Fibroblast of the aortic adventitia (primary cell): ENCODE results near the gene INO80D. TPM values are rescaled to one million over a fixed set of nuclear protein-coding genes. Genes with fewer than 3 reads are reported as not detected.
"Not testable (repeated sequence)": the region's sequence is repeated elsewhere in the genome, so short reads cannot be mapped to it uniquely, and the experiment has no call there.

Source experiments
- DNase-seq: peaks from one replicate; pipeline ENCODE4 v3.0.0-alpha.2; 2010; ENCODE audit warnings: low read depth
- H3K4me3 ChIP-seq: 2 replicates; pipeline ENCODE4 v1.5.1; 2011; ENCODE audit warnings: low read depth, mild to moderate bottlenecking, control low read depth, low read length, moderate library complexity
- CTCF ChIP-seq: IDR thresholded peaks from 2 replicates; pipeline ENCODE4 v1.5.1; 2011; ENCODE audit warnings: mild to moderate bottlenecking, low read length, control low read depth, inconsistent platforms; ENCODE audit not compliant: insufficient read depth
- total RNA-seq: library from RNA; depleted of rRNA; stranded (reverse); fragments of >200 nt; gene quantifications from 2 replicates; pipeline ENCODE4 v1.2.3, GENCODE V29; 2012; ENCODE audit warnings: low replicate concordance

INO80D gene
- 4.7 and 12.0 TPM in 2 replicates for total RNA-seq

- peak; percentile 71 for TF ChIP-seq CTCF
These were observed at the start of gene INO80D for GRCh38 chr2:206085742-206086445. Gene INO80D, minus strand, starts transcription at chr2:206086174. Its CDS starts 23,158 bp downstream, at chr2:206063016.

GRCh38 chr2:206127656-206128055 lies 41.7 kb upstream of the INO80D start:
- DNase-seq, result no peak
- no peak for TF ChIP-seq CTCF
- H3K4me3 ChIP-seq, result no peak overlapping the region

More at GRCh38 chr2:206085742-206086445, at the start of gene INO80D:
- peak within 1 kb of the TSS; percentile 65 for H3K4me3 ChIP-seq
- DNase-seq, result peak; percentile 89

GRCh38 chr2:206125901-206126300 lies 39.9 kb upstream of the INO80D start:
- no peak overlapping the region for H3K4me3 ChIP-seq
- no peak for TF ChIP-seq CTCF
- no peak for DNase-seq

GRCh38 chr2:206122569-206122968 lies 36.6 kb upstream of the INO80D start:
- not testable (repeated sequence) for H3K4me3 ChIP-seq, DNase-seq

GRCh38 chr2:206116278-206116677 lies 30.3 kb upstream of the INO80D start:
- TF ChIP-seq CTCF, result no peak
- DNase-seq, result no peak
- no peak overlapping the region for H3K4me3 ChIP-seq

- DNase-seq, result no peak
- TF ChIP-seq CTCF, result no peak
These were observed 29.1 kb upstream of the INO80D start for GRCh38 chr2:206115026-206115578.

GRCh38 chr2:206112846-206113547 lies 27.0 kb upstream of the INO80D start:
- H3K4me3 ChIP-seq, result no peak overlapping the region
- TF ChIP-seq CTCF, result no peak
- DNase-seq, result peak; percentile 30

More at GRCh38 chr2:206115026-206115578, 29.1 kb upstream of the INO80D start:
- H3K4me3 ChIP-seq, result no peak overlapping the region
